A673 (cell line): Measurements from ENCODE around the gene SPRYD3. TPM values are rescaled to one million over a fixed set of nuclear protein-coding genes. Genes with fewer than 3 reads are reported as not detected.

Source experiments
- BruUV-seq: library from RNA; stranded (reverse); fragments of 400-500 nt; replicated peaks from 2 replicates; lab custom pipeline; 2021; lab: Mats Ljungman, UMichigan
- CTCF ChIA-PET: fragments of 300-600 bp; sonication (Branson Sonifier 250); formaldehyde crosslinking; loops from one replicate; lab custom pipeline; 2022; ENCODE audit warnings: antibody characterized with exemption; lab: Charles Lee
- POLR2A ChIA-PET: fragments of 300-600 bp; sonication (Branson Sonifier 250); formaldehyde crosslinking; loops from one replicate; lab custom pipeline; 2022; ENCODE audit warnings: antibody characterized with exemption; ENCODE audit not compliant: low non-redundant PET; lab: Charles Lee
- DNase-seq: peaks from one replicate; pipeline ENCODE4 v3.0.0-alpha.2; 2015; ENCODE audit warnings: low spot score
- H3K27ac ChIP-seq: fragments of 200-600 bp; sonication (generic); 2 replicates; pipeline ENCODE4 v1.5.1; 2016; ENCODE audit warnings: mixed run types, low read depth, mild to moderate bottlenecking, mixed read lengths, antibody characterized with exemption, low read length; ENCODE audit not compliant: poor library complexity, severe bottlenecking
- H3K27me3 ChIP-seq: fragments of 200-600 bp; sonication (generic); replicated peaks from 2 replicates; pipeline ENCODE4 v1.6.1; 2017; ENCODE audit warnings: mixed run types, low read depth, mild to moderate bottlenecking, mixed read lengths, antibody characterized with exemption, low read length; ENCODE audit not compliant: insufficient read depth, poor library complexity
- H3K36me3 ChIP-seq: fragments of 200-600 bp; sonication (generic); 2 replicates; pipeline ENCODE4 v1.6.1; 2016; ENCODE audit warnings: mixed run types, mild to moderate bottlenecking, mixed read lengths, antibody characterized with exemption, low read length; ENCODE audit not compliant: insufficient read depth, poor library complexity, severe bottlenecking
- H3K4me1 ChIP-seq: fragments of 200-600 bp; sonication (generic); 2 replicates; pipeline ENCODE4 v1.6.1; 2017; ENCODE audit warnings: mixed run types, mild to moderate bottlenecking, mixed read lengths, antibody characterized with exemption, low read length; ENCODE audit not compliant: insufficient read depth, poor library complexity, severe bottlenecking
- H3K4me3 ChIP-seq: fragments of 200-600 bp; sonication (generic); 2 replicates; pipeline ENCODE4 v1.5.1; 2016; ENCODE audit warnings: low read depth, mixed run types, mild to moderate bottlenecking, mixed read lengths, low read length; ENCODE audit not compliant: poor library complexity, severe bottlenecking
- H3K9me3 ChIP-seq: fragments of 200-600 bp; sonication (generic); 2 replicates; pipeline ENCODE4 v1.6.1; 2016; ENCODE audit warnings: mixed run types, low read depth, mild to moderate bottlenecking, mixed read lengths, antibody characterized with exemption, low read length; ENCODE audit not compliant: poor library complexity, severe bottlenecking
- CTCF ChIP-seq: fragments of 300-800, 200-600 bp; sonication (generic); conservative IDR thresholded peaks from 2 replicates; pipeline ENCODE4 v1.5.1; 2017; ENCODE audit warnings: low read depth, mild to moderate bottlenecking, antibody characterized with exemption, low read length, moderate library complexity, mixed read lengths
- EZH2 ChIP-seq: fragments of 200-600 bp; sonication (generic); IDR thresholded peaks from 2 replicates; pipeline ENCODE4 v1.6.1; 2017; ENCODE audit warnings: borderline replicate concordance, low read depth, mild to moderate bottlenecking, mixed read lengths, antibody characterized with exemption, low read length; ENCODE audit not compliant: poor library complexity, severe bottlenecking
- intact Hi-C: fragments of 100-400 bp; cut with micrococcal nuclease; formaldehyde crosslinking; loops from one replicate; pipeline ENCODE4 v1.10.0; 2022; ENCODE audit not compliant: unreplicated experiment
- total RNA-seq: library from RNA; stranded (reverse); gene quantifications from 2 replicates; pipeline ENCODE4 v1.2.3, GENCODE V29; 2021

Gene SPRYD3
- total RNA-seq, 1 experiment from 2014 or later = 19.3 TPM

- intact Hi-C loops = no loop called here
- TF ChIP-seq EZH2 (no peak), CTCF (no peak)
- no peak for DNase-seq
- CTCF ChIA-PET = no interaction called here
- Histone ChIP-seq H3K9me3 (no peaks in the 10 kb centered on the region), H3K27me3 (no peaks in the 10 kb centered on the region), H3K36me3 (no peaks in the 10 kb centered on the region), H3K4me1 (no peaks in the 10 kb centered on the region), H3K27ac (no peak overlapping the region), H3K4me3 (no peak overlapping the region)
- POLR2A ChIA-PET = no interaction called here
- no TSS peak for BruUV-seq
These were observed 44.6 kb upstream of the SPRYD3 start for GRCh38 chr12:53123578-53124351.

- CTCF ChIA-PET = no interaction called here
- TF ChIP-seq CTCF = no peak
- no peak for TF ChIP-seq EZH2
- Histone ChIP-seq H3K27ac (no peak overlapping the region), H3K9me3 (no peaks in the 10 kb centered on the region), H3K27me3 (no peaks in the 10 kb centered on the region), H3K4me1 (no peaks in the 10 kb centered on the region), H3K36me3 (no peaks in the 10 kb centered on the region), H3K4me3 (no peak overlapping the region)
- BruUV-seq = no TSS peak
- intact Hi-C loops = no loop called here
- POLR2A ChIA-PET = no interaction called here
- DNase-seq = peak; percentile 53
These were observed 43.8 kb upstream of the SPRYD3 start for GRCh38 chr12:53122961-53123468.

- H3K27me3 ChIP-seq = no peaks in the 10 kb centered on the region
- TF ChIP-seq CTCF = no peak
- no peak for TF ChIP-seq EZH2
- no peaks in the 10 kb centered on the region for H3K36me3 ChIP-seq
- BruUV-seq = no TSS peak
- DNase-seq = no peak
- POLR2A ChIA-PET = no interaction called here
- no peak overlapping the region for H3K4me3 ChIP-seq
- intact Hi-C loops = no loop called here
- no peak overlapping the region for H3K27ac ChIP-seq
- CTCF ChIA-PET = no interaction called here
- H3K9me3 ChIP-seq = no peaks in the 10 kb centered on the region
- H3K4me1 ChIP-seq = no peaks in the 10 kb centered on the region
These were observed 41.7 kb upstream of the SPRYD3 start for GRCh38 chr12:53120685-53121525.
